Measurements from ENCODE around the gene MOV10L1. TPM values are rescaled to one million over a fixed set of nuclear protein-coding genes. Genes with fewer than 3 reads are reported as not detected.

MOV10L1 gene
- total and polyA plus RNA-seq, 7 experiments from 2014 or later: not detected

DNA sequence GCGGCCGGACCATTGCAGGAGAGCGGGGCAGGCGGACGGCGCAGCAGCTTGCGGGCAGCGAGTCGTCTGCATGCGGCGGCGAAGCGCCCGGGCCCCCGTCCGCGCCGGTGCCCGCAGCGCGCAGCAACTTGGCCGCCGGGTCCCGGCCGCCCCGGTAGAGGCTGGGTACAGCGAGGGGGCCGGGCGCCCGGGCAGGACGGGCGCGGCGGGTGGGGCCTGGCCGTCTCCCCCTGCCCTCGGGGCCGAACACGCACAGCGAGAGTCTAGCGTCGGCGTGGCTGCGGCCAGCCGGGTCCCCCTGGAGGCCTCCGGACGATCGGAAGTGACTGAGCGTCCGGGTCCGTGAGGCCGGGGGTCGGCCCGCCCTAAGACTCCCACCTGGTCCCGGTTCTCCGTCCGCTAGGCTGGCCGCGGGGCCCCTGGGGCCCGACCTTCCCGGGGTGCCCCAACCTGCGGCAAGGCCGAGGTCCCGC, 95.1 kb downstream of the MOV10L1 start:
- Mint-ChIP-seq H3K27me3 (peaks cover 0 to 6% (median 0%) of the 10 kb centered on the region in 5 donors), H3K27ac (no peak overlapping the region), H3K4me3 (peak overlapping the region in 7 of 10 donors; percentile 54 to 96 (median 87)), H3K9me3 (no peaks in the 10 kb centered on the region), H3K36me3 (peaks cover 0 to 2% (median 0%) of the 10 kb centered on the region in 5 donors), H3K4me1 (peaks cover 8 to 35% (median 23%) of the 10 kb centered on the region in 7 donors)
- ChIA-PET POLR2A (interaction anchor here (0.9 kb wide), 2 partner anchors 54 to 59 kb away, joined by 3 read pairs; no protein-coding TSS in a partner anchor), CTCF (interaction anchor here (0.5 kb wide), 1 partner anchor 148 kb away, joined by 3 read pairs; no protein-coding TSS in a partner anchor)
- H3K9me3 ChIP-seq (ENCODE audit: control insufficient read depth in 2 of 3, low read length in 3 of 3): no peaks in the 10 kb centered on the region
- DNase-seq: no peak
- intact Hi-C loops (cut with micrococcal nuclease): loop anchor here in 1 of 2 donors (1.0 kb wide), 2 partner anchors 15 to 36 kb away; no protein-coding TSS in a partner anchor
- no peaks in the 10 kb centered on the region for H3K27me3 ChIP-seq (ENCODE audit: control insufficient read depth in 2 of 2, insufficient read depth in 2 of 2, low read length in 2 of 2)
- H3K36me3 ChIP-seq (ENCODE audit: control insufficient read depth in 2 of 3, insufficient read depth in 3 of 3, low read length in 3 of 3): no peaks in the 10 kb centered on the region
- H3K27ac ChIP-seq (ENCODE audit: low read depth, low read length): peak overlapping the region; percentile 57
- no peak for ATAC-seq
- peak overlapping the region; percentile 83 for H3K4me3 ChIP-seq (ENCODE audit: low read length)
- peaks cover 27 to 28% of the 10 kb centered on the region in 2 donors for H3K4me1 ChIP-seq (ENCODE audit: control insufficient read depth in 2 of 2, insufficient read depth in 2 of 2, low read length in 2 of 2)

DNA sequence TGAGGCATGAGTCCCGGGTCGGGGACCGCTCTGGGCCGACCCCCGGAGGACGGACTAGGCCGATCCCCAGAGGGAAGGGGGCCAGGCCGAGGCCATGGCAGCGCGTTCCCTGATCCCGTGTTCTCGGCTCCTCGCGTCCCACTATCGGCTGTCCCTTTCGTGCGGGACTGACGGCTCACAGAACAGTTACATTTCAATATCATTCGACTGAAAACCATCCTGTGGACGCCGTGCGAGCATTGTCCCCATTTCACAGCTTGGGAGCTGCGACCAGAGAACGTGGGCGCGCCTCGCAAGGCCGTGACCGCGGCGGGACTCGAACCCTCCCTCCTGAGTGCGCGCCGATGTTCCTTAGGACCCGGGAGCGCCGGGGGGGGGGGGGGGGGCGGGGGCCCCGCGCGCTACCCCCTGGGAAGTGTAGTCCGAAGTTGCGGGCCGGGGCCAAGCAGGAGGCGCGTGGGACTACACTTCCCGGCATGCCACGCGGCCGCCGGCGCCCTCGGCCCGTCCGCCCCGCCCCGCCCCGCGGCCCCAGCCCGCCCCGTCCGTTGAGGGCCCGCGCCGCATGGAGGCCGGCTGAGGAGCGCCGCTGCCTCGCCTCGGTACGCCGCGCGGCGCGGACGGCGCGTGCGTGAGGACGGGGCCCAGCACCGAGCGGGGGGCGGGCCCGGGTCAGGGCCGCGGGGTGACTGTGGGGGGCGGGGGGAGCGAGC, 95.7 kb downstream of the MOV10L1 start, which contains the start of gene TRABD:
TRABD (plus strand) TSS at position 539 of the 713 bp plus-strand sequence. CDS start 7,148 bp downstream, outside the sequence.
- intact Hi-C loops (cut with micrococcal nuclease): loop anchor here in 1 of 2 donors (1.0 kb wide), 2 partner anchors 15 to 36 kb away; no protein-coding TSS in a partner anchor
- H3K9me3 Mint-ChIP-seq: no peaks in the 10 kb centered on the region
- POLR2A ChIA-PET: interaction anchor here (0.9 kb wide), 1 partner anchor 53 kb away, joined by 3 read pairs; no protein-coding TSS in a partner anchor
- peak within 1 kb of the TSS; percentile 82 to 98 (median 96) for H3K27ac Mint-ChIP-seq
- Histone ChIP-seq H3K4me1 (ENCODE audit: control insufficient read depth in 2 of 2, insufficient read depth in 2 of 2, low read length in 2 of 2) (peaks cover 28 to 32% of the 10 kb centered on the region in 2 donors), H3K9me3 (ENCODE audit: control insufficient read depth in 2 of 3, low read length in 3 of 3) (no peaks in the 10 kb centered on the region), H3K4me3 (ENCODE audit: low read length) (peak within 1 kb of the TSS; percentile 83), H3K36me3 (ENCODE audit: control insufficient read depth in 2 of 3, insufficient read depth in 3 of 3, low read length in 3 of 3) (no peaks in the 10 kb centered on the region), H3K27ac (ENCODE audit: low read depth, low read length) (peak within 1 kb of the TSS; percentile 78), H3K27me3 (ENCODE audit: control insufficient read depth in 2 of 2, insufficient read depth in 2 of 2, low read length in 2 of 2) (no peaks in the 10 kb centered on the region)
- peak within 1 kb of the TSS; percentile 88 to 98 (median 94) for H3K4me3 Mint-ChIP-seq
- H3K27me3 Mint-ChIP-seq: peaks cover 0 to 6% (median 0%) of the 10 kb centered on the region in 5 donors
- peaks cover 10 to 37% (median 23%) of the 10 kb centered on the region in 7 donors for H3K4me1 Mint-ChIP-seq
- ATAC-seq (peak; percentile 87), DNase-seq (peak; percentile 76 to 89 (median 86))
- H3K36me3 Mint-ChIP-seq: peaks cover 0 to 2% (median 0%) of the 10 kb centered on the region in 5 donors
- CTCF ChIA-PET: interaction anchor here (0.5 kb wide), 1 partner anchor 147 kb away, joined by 3 read pairs; no protein-coding TSS in a partner anchor

- peak overlapping the region; percentile 78 for H3K27ac ChIP-seq (ENCODE audit: low read depth, low read length)
- ATAC-seq (no peak), DNase-seq (no peak)
- peaks cover 28 to 32% of the 10 kb centered on the region in 2 donors for H3K4me1 ChIP-seq (ENCODE audit: control insufficient read depth in 2 of 2, insufficient read depth in 2 of 2, low read length in 2 of 2)
- H3K27me3 ChIP-seq (ENCODE audit: control insufficient read depth in 2 of 2, insufficient read depth in 2 of 2, low read length in 2 of 2): no peaks in the 10 kb centered on the region
- intact Hi-C loops (cut with micrococcal nuclease): no loop called here
- H3K9me3 ChIP-seq (ENCODE audit: control insufficient read depth in 2 of 3, low read length in 3 of 3): no peaks in the 10 kb centered on the region
- Mint-ChIP-seq H3K4me3 (peak overlapping the region; percentile 88 to 98 (median 94)), H3K27me3 (peaks cover 0 to 6% (median 0%) of the 10 kb centered on the region in 5 donors), H3K36me3 (peaks cover 0 to 4% (median 0%) of the 10 kb centered on the region in 5 donors), H3K4me1 (peaks cover 12 to 38% (median 25%) of the 10 kb centered on the region in 7 donors), H3K27ac (peak overlapping the region; percentile 82 to 98 (median 96)), H3K9me3 (no peaks in the 10 kb centered on the region)
- no peaks in the 10 kb centered on the region for H3K36me3 ChIP-seq (ENCODE audit: control insufficient read depth in 2 of 3, insufficient read depth in 3 of 3, low read length in 3 of 3)
- H3K4me3 ChIP-seq (ENCODE audit: low read length): peak overlapping the region; percentile 68
- POLR2A ChIA-PET: interaction anchor here (0.6 to 1.6 kb wide), 3 partner anchors 10 to 435 kb away, joined by 3 to 5 read pairs (median 3); partner anchors contain the start of gene PANX2
- CTCF ChIA-PET: no interaction called here
Observed at GRCh38 chr22:50186181-50186714, 96.4 kb downstream of the MOV10L1 start.

- Mint-ChIP-seq H3K9me3 (no peaks in the 10 kb centered on the region), H3K27ac (peak overlapping the region; percentile 82 to 98 (median 96)), H3K4me3 (peak overlapping the region; percentile 88 to 98 (median 94)), H3K36me3 (peaks cover 0 to 10% (median 0%) of the 10 kb centered on the region in 5 donors), H3K4me1 (peaks cover 15 to 45% (median 32%) of the 10 kb centered on the region in 7 donors), H3K27me3 (peaks cover 0 to 6% (median 0%) of the 10 kb centered on the region in 5 donors)
- DNase-seq: no peak
- intact Hi-C loops (cut with micrococcal nuclease): no loop called here
- ChIA-PET POLR2A (interaction anchor here (0.6 to 1.6 kb wide), 4 partner anchors 11 to 434 kb away, joined by 3 to 5 read pairs (median 3); partner anchors contain the start of gene PANX2), CTCF (no interaction called here)
- ATAC-seq: no peak
- Histone ChIP-seq H3K27me3 (ENCODE audit: control insufficient read depth in 2 of 2, insufficient read depth in 2 of 2, low read length in 2 of 2) (no peaks in the 10 kb centered on the region), H3K27ac (ENCODE audit: low read depth, low read length) (peak overlapping the region; percentile 78), H3K9me3 (ENCODE audit: control insufficient read depth in 2 of 3, low read length in 3 of 3) (no peaks in the 10 kb centered on the region), H3K4me3 (ENCODE audit: low read length) (peak overlapping the region; percentile 68), H3K36me3 (ENCODE audit: control insufficient read depth in 2 of 3, insufficient read depth in 3 of 3, low read length in 3 of 3) (no peaks in the 10 kb centered on the region), H3K4me1 (ENCODE audit: control insufficient read depth in 2 of 2, insufficient read depth in 2 of 2, low read length in 2 of 2) (peaks cover 32 to 36% of the 10 kb centered on the region in 2 donors)
Observed at GRCh38 chr22:50186761-50187523, 97.1 kb downstream of the MOV10L1 start.

GRCh38 chr22:50188356-50188755, 98.5 kb downstream of the MOV10L1 start:
- no peaks in the 10 kb centered on the region for H3K9me3 ChIP-seq (ENCODE audit: control insufficient read depth in 2 of 3, low read length in 3 of 3)
- DNase-seq (no peak), ATAC-seq (no peak)
- H3K9me3 Mint-ChIP-seq: no peaks in the 10 kb centered on the region
- POLR2A ChIA-PET: interaction anchor here (0.6 to 0.7 kb wide), 2 partner anchors 13 to 60 kb away, joined by 3 read pairs; no protein-coding TSS in a partner anchor
- peaks cover 0 to 6% (median 0%) of the 10 kb centered on the region in 5 donors for H3K27me3 Mint-ChIP-seq
- peaks cover 0 to 12% (median 0%) of the 10 kb centered on the region in 5 donors for H3K36me3 Mint-ChIP-seq
- H3K27me3 ChIP-seq (ENCODE audit: control insufficient read depth in 2 of 2, insufficient read depth in 2 of 2, low read length in 2 of 2): no peaks in the 10 kb centered on the region
- peak overlapping the region in 6 of 10 donors; percentile 6 to 96 (median 36) for H3K4me3 Mint-ChIP-seq
- intact Hi-C loops (cut with micrococcal nuclease): no loop called here
- H3K4me3 ChIP-seq (ENCODE audit: low read length): no peak overlapping the region
- H3K27ac Mint-ChIP-seq: peak overlapping the region in 8 of 9 donors; percentile 26 to 100 (median 79)
- CTCF ChIA-PET: interaction anchor here (0.7 kb wide), 1 partner anchor 180 kb away, joined by 3 read pairs; no protein-coding TSS in a partner anchor
- H3K4me1 ChIP-seq (ENCODE audit: control insufficient read depth in 2 of 2, insufficient read depth in 2 of 2, low read length in 2 of 2): peaks cover 46% of the 10 kb centered on the region in 2 donors
- H3K4me1 Mint-ChIP-seq: peaks cover 25 to 58% (median 39%) of the 10 kb centered on the region in 7 donors
- peak overlapping the region; percentile 98 for H3K27ac ChIP-seq (ENCODE audit: low read depth, low read length)
- H3K36me3 ChIP-seq (ENCODE audit: control insufficient read depth in 2 of 3, insufficient read depth in 3 of 3, low read length in 3 of 3): peaks cover 0 to under 1% (median 0%) of the 10 kb centered on the region in 3 experiments

All from naive thymus-derived CD4-positive, alpha-beta T cell (primary cell).